ENCODE results near the gene CHST8.

CHST8 gene

DNA sequence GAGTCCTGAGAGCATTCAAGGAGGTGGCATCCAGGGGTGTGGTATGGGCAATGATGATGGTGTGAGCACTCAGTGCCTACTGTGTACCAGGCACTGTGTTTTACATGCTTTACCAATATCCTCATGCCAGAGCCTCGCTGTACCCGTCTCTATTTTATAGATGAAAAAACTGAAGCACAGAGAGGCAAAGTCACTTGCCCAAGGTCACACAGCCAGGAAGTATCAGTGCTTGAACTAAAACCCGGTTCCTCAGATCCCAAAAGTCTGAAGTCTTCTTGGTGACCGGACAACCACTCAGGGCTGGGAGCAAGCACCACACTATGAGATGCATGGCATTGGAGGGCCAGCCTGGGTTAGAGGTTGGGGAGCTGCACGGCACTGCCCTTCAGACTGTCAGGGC, 84.1 kb downstream of the CHST8 start:
- no peak overlapping the region for H3K27ac Mint-ChIP-seq (ENCODE audit: low read depth)

GRCh38 chr19:33706631-33707030, 84.9 kb downstream of the CHST8 start:
- Mint-ChIP-seq H3K36me3 (ENCODE audit: insufficient read depth) (no peaks in the 10 kb centered on the region), H3K9me3 (no peaks in the 10 kb centered on the region), H3K4me1 (no peaks in the 10 kb centered on the region), H3K27ac (ENCODE audit: low read depth) (no peak overlapping the region), H3K27me3 (peaks cover 11% of the 10 kb centered on the region), H3K4me3 (no peak overlapping the region)
- DNase-seq (ENCODE audit: low spot score in 2 of 2) (no peak), ATAC-seq (replicated peaks; ENCODE audit: extremely low read depth, poor library complexity, severe bottlenecking) (no peak)

More for the DNA sequence above, 84.1 kb downstream of the CHST8 start:
- no peaks in the 10 kb centered on the region for H3K9me3 Mint-ChIP-seq
- DNase-seq (ENCODE audit: low spot score in 2 of 2) (no peak), ATAC-seq (replicated peaks; ENCODE audit: extremely low read depth, poor library complexity, severe bottlenecking) (no peak)
- no peak overlapping the region for H3K4me3 Mint-ChIP-seq
- H3K27me3 Mint-ChIP-seq, result peaks cover 16% of the 10 kb centered on the region
- no peaks in the 10 kb centered on the region for H3K4me1 Mint-ChIP-seq
- no peaks in the 10 kb centered on the region for H3K36me3 Mint-ChIP-seq (ENCODE audit: insufficient read depth)

- Mint-ChIP-seq H3K4me1 (no peaks in the 10 kb centered on the region), H3K9me3 (no peaks in the 10 kb centered on the region), H3K27me3 (peaks cover 27% of the 10 kb centered on the region), H3K4me3 (no peak overlapping the region), H3K36me3 (ENCODE audit: insufficient read depth) (no peaks in the 10 kb centered on the region), H3K27ac (ENCODE audit: low read depth) (no peak overlapping the region)
- ATAC-seq (replicated peaks; ENCODE audit: extremely low read depth, poor library complexity, severe bottlenecking), result no peak
- DNase-seq (ENCODE audit: low spot score in 2 of 2), result no peak
These were observed 90.5 kb downstream of the CHST8 start for GRCh38 chr19:33712268-33712667.

DNA sequence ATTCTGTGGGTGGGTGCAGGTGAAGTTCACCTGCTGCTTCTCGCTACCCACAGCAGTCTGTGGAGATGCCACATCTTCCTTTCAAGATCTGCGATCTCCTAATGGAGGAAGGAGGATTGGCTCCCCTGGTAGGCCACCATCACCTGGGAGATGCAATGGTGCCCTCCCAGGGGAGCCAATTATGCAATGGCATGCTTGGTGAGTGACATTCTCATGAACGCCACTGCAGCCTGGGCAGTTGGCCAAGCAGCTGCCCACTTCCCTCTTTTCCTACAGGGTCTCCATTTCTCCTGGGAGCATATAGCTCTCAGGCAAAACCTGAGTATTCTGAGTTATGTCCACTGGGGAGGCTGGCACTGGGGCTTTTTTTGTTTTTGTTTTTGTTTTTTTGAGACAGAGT, 91.4 kb downstream of the CHST8 start:
- no peak for ATAC-seq (replicated peaks; ENCODE audit: extremely low read depth, poor library complexity, severe bottlenecking)
- H3K9me3 Mint-ChIP-seq, result no peaks in the 10 kb centered on the region
- H3K36me3 Mint-ChIP-seq (ENCODE audit: insufficient read depth), result no peaks in the 10 kb centered on the region
- H3K4me3 Mint-ChIP-seq, result no peak overlapping the region
- no peak for DNase-seq (ENCODE audit: low spot score in 2 of 2)
- peaks cover 27% of the 10 kb centered on the region for H3K27me3 Mint-ChIP-seq
- H3K27ac Mint-ChIP-seq (ENCODE audit: low read depth), result no peak overlapping the region
- H3K4me1 Mint-ChIP-seq, result no peaks in the 10 kb centered on the region

- Mint-ChIP-seq H3K27ac (ENCODE audit: low read depth) (no peak overlapping the region), H3K4me1 (no peaks in the 10 kb centered on the region), H3K9me3 (no peaks in the 10 kb centered on the region), H3K27me3 (peaks cover 27% of the 10 kb centered on the region), H3K4me3 (no peak overlapping the region), H3K36me3 (ENCODE audit: insufficient read depth) (no peaks in the 10 kb centered on the region)
- DNase-seq (ENCODE audit: low spot score in 2 of 2), result no peak
- ATAC-seq (replicated peaks; ENCODE audit: extremely low read depth, poor library complexity, severe bottlenecking), result no peak
These were observed 92.4 kb downstream of the CHST8 start for GRCh38 chr19:33714149-33714548.

- Mint-ChIP-seq H3K4me3 (no peak overlapping the region), H3K27ac (ENCODE audit: low read depth) (no peak overlapping the region), H3K36me3 (ENCODE audit: insufficient read depth) (no peaks in the 10 kb centered on the region), H3K27me3 (peaks cover 19% of the 10 kb centered on the region), H3K4me1 (no peaks in the 10 kb centered on the region), H3K9me3 (no peaks in the 10 kb centered on the region)
- DNase-seq (ENCODE audit: low spot score in 2 of 2) (no peak), ATAC-seq (replicated peaks; ENCODE audit: extremely low read depth, poor library complexity, severe bottlenecking) (no peak)
These were observed 93.7 kb downstream of the CHST8 start for GRCh38 chr19:33715462-33715861.

DNA sequence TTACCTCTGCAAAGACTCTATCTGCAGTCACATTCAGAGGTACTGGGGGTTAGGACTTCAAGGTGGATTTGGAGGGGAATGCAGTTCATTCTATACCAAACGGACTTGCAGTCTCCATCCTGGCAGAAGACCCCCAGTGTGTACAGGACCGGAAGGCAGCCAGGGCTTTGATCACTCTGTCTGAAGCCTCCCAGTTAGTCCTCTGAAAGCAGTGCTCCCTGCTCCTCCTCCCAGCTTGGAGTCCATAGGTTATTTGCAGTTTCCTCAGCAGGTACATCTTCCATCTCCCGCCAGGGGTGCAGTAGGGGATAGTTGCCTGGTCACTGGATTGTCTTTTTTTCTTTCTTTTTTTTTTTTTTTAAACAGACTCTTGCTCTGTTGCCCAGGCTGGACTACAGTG, 96.1 kb downstream of the CHST8 start:
- ATAC-seq (replicated peaks; ENCODE audit: extremely low read depth, poor library complexity, severe bottlenecking) (no peak), DNase-seq (ENCODE audit: low spot score in 2 of 2) (no peak)
- Mint-ChIP-seq H3K27ac (ENCODE audit: low read depth) (no peak overlapping the region), H3K4me1 (no peaks in the 10 kb centered on the region), H3K27me3 (peaks cover 4% of the 10 kb centered on the region), H3K9me3 (no peaks in the 10 kb centered on the region), H3K4me3 (no peak overlapping the region), H3K36me3 (ENCODE audit: insufficient read depth) (no peaks in the 10 kb centered on the region)

DNA sequence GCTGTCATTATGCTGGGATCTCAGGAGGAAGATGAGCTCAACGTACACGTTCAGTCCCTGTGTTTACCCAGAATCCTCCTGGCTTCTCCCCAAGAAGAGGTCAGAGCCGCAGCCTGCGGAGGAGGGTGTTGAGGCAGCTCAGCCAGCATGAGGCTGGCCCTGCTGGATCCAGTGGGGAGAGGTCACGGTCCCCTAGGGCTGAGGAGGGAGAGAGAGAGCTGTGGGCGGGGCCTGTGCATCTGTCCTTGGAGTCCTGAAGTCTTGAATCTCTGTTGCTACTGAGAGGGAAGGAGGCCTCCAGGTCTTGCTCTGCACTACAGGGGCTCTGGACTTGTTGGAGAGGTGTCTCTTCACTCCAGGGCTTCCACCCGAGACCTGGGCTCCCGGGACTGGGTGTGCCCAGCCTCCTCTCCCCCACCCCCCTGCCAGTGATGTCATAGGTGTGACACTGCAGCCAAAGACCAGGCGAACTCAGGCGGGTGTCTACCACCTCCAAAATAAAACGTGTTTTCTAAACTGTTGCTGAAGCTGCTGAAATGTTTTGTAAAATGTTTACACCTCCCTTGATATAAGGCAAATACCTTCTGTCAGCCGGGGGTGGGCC, 97.0 kb downstream of the CHST8 start:
- Mint-ChIP-seq H3K27ac (ENCODE audit: low read depth) (no peak overlapping the region), H3K9me3 (no peaks in the 10 kb centered on the region), H3K4me1 (no peaks in the 10 kb centered on the region), H3K27me3 (no peaks in the 10 kb centered on the region), H3K4me3 (no peak overlapping the region), H3K36me3 (ENCODE audit: insufficient read depth) (no peaks in the 10 kb centered on the region)
- DNase-seq (ENCODE audit: low spot score in 2 of 2), result no peak
- no peak for ATAC-seq (replicated peaks; ENCODE audit: extremely low read depth, poor library complexity, severe bottlenecking)

GRCh38 chr19:33719366-33720154, 97.8 kb downstream of the CHST8 start:
- Mint-ChIP-seq H3K4me3 (no peak overlapping the region), H3K4me1 (no peaks in the 10 kb centered on the region)
- ATAC-seq (replicated peaks; ENCODE audit: extremely low read depth, poor library complexity, severe bottlenecking), result no peak

GRCh38 chr19:33720155-33720493, 98.4 kb downstream of the CHST8 start:
- ATAC-seq (replicated peaks; ENCODE audit: extremely low read depth, poor library complexity, severe bottlenecking) (no peak), DNase-seq (ENCODE audit: low spot score in 2 of 2) (no peak)
- Mint-ChIP-seq H3K27me3 (no peaks in the 10 kb centered on the region), H3K36me3 (ENCODE audit: insufficient read depth) (no peaks in the 10 kb centered on the region), H3K4me1 (no peaks in the 10 kb centered on the region), H3K27ac (ENCODE audit: low read depth) (no peak overlapping the region), H3K4me3 (no peak overlapping the region), H3K9me3 (no peaks in the 10 kb centered on the region)

More at GRCh38 chr19:33719366-33720154, 97.8 kb downstream of the CHST8 start:
- DNase-seq (ENCODE audit: low spot score in 2 of 2), result no peak
- Mint-ChIP-seq H3K9me3 (no peaks in the 10 kb centered on the region), H3K27me3 (no peaks in the 10 kb centered on the region), H3K27ac (ENCODE audit: low read depth) (no peak overlapping the region), H3K36me3 (ENCODE audit: insufficient read depth) (no peaks in the 10 kb centered on the region)

DNA sequence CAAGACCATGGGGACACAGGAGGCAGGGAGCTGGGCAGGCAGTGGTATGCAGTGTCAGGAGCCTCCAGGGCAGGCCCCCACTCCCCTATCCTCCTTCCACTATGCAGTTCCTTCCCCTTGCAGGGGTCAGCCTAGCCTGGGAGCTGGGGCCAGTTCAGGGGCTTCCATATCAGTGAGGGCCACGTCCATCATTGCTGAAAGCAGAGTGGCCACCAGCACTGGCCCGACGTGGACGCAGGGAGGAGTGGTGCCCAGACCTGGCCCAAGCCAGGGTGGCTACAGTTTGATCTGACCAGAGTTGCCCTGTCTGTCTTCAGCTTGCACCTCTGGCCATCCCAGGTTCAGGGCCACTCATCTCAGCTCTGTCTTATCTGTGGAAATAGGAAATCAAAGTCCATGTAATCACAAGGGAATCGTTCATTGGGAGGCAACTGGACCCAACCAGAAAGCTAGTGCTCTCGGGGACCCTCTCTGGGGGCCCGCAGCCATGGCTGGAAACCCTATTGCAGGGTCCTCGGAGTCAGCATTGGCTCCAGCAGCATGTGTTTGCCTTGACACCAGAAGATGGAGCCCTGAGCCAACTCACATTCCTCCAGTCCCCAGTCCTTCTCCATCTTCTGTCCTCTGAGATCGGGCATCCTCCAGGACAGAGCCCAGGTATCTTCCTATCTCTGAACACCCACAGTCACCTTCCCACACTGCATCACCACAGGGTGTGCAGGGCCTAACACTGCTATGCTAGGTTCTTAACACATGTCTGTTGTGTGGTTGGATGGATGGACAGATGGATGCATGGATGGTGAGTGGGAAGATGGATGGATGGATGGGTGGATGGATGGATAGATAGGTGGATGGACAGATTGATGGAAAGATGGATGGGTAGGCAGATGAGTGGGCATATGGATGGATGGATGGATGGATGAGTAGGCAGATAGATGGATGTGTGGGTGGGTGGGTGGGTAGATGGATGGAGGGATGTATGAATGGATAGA, 99.2 kb downstream of the CHST8 start:
- H3K27me3 Mint-ChIP-seq, result no peaks in the 10 kb centered on the region

DNA sequence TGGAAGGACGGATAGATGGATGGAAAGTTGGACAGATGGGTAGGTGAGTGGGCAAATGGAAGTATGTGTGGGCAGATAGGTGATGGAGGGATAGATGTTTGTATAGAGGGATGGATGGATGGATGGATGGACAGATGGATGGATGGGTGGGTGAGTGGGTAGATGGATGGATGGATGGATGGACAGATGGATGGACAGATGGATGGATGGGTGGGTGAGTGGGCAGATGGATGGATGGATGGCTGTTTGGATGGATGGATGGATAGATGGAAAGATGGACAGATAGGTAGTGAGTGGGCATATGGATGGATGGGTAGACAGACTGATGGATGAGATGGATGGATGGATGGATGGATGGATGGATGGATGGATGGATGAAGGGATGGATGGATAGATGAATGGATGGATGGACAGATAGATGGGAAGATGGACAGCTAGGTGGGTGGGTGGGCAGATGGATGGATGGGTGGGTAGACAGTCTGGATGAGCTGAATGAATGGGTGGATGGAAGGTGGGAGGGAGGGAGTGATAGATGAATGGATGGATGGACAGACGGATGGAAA, 100.1 kb downstream of the CHST8 start:
- H3K9me3 Mint-ChIP-seq, result no peaks in the 10 kb centered on the region
- H3K4me3 Mint-ChIP-seq, result no peak overlapping the region
- no peaks in the 10 kb centered on the region for H3K36me3 Mint-ChIP-seq (ENCODE audit: insufficient read depth)
- ATAC-seq (replicated peaks; ENCODE audit: extremely low read depth, poor library complexity, severe bottlenecking) (no peak), DNase-seq (ENCODE audit: low spot score in 2 of 2) (no peak)
- no peaks in the 10 kb centered on the region for H3K4me1 Mint-ChIP-seq
- no peaks in the 10 kb centered on the region for H3K27me3 Mint-ChIP-seq
- no peak overlapping the region for H3K27ac Mint-ChIP-seq (ENCODE audit: low read depth)

More for the DNA sequence above, 99.2 kb downstream of the CHST8 start:
- H3K27ac Mint-ChIP-seq (ENCODE audit: low read depth), result no peak overlapping the region
- no peaks in the 10 kb centered on the region for H3K9me3 Mint-ChIP-seq
- no peaks in the 10 kb centered on the region for H3K4me1 Mint-ChIP-seq
- ATAC-seq (replicated peaks; ENCODE audit: extremely low read depth, poor library complexity, severe bottlenecking), result no peak
- H3K36me3 Mint-ChIP-seq (ENCODE audit: insufficient read depth), result no peaks in the 10 kb centered on the region
- H3K4me3 Mint-ChIP-seq, result no peak overlapping the region
- DNase-seq (ENCODE audit: low spot score in 2 of 2), result no peak
